ENCODE measurements around the gene COG4.
"Not testable (repeated sequence)": the region's sequence is repeated elsewhere in the genome, so short reads cannot be mapped to it uniquely, and the experiment has no call there.

The COG4 gene

DNA sequence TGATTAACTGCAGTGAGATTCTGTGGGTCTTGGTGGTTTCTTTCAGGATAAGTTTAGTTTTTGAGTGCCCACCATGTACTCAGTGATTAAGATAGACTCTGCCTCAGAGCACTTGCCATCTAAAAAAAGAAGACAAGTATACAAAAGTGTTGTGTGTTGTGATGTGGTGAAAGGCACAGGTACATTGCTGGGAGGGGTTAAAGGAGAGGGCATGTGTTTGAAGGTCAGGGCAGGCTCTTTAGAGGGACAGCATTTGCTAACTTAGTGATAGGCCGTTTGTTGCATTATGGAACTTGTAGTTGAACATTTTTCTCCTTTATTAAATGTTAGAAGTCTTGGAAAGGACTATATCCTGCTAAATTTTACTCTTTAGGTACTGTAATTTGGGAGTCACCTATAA, 26.7 kb upstream of the COG4 start:
- no peaks in the 10 kb centered on the region for H3K9me3 Mint-ChIP-seq
- peaks cover 19% of the 10 kb centered on the region for H3K4me1 Mint-ChIP-seq (ENCODE audit: low read depth)
- no peak overlapping the region for H3K4me3 Mint-ChIP-seq
- no peaks in the 10 kb centered on the region for H3K27me3 Mint-ChIP-seq (ENCODE audit: low read depth)
- H3K27ac Mint-ChIP-seq: no peak overlapping the region
- H3K36me3 Mint-ChIP-seq (ENCODE audit: low read depth): peaks cover 57% of the 10 kb centered on the region

DNA sequence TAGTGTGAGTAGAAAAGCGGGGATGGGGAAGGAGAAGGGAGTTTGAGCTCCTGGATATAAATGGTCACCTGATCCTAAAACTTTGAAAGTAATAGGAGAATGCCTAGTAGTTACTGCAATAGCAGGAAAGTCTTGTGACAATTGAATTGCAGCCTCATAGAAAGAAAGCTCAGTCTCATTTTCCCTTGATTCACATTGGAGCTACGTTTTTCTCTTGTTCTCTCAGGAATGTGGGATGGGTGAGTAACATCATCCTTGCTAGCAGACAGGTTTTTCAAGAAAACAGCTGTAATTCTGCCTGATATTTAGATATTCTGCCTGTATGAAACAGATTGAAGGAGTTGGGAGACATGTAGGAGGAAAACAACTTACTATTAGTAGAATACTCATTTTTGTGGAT, 25.6 kb upstream of the COG4 start:
- Mint-ChIP-seq H3K4me3 (no peak overlapping the region), H3K27ac (no peak overlapping the region), H3K4me1 (ENCODE audit: low read depth) (peaks cover 21% of the 10 kb centered on the region), H3K9me3 (no peaks in the 10 kb centered on the region), H3K36me3 (ENCODE audit: low read depth) (peaks cover 56% of the 10 kb centered on the region), H3K27me3 (ENCODE audit: low read depth) (no peaks in the 10 kb centered on the region)

DNA sequence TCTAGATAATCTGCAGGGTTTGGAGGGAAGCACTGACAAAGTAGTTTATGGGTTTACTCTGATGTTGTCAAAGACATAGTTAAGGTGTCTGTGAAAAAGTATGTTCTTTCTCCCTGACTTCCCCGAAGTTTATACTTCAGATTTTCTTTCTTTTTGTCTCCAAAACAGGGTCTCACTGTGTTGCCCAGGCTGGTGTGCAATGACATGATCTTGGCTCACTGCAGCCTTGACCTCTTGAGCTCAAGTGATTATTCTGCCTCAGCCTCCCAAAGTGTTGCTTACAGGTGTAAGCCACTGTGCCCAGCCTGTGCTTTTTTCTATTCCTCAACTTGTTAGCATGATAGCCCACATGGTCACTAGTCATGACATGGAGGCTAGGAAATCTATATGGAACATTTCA, 21.2 kb upstream of the COG4 start:
- no peaks in the 10 kb centered on the region for H3K9me3 Mint-ChIP-seq
- H3K27me3 Mint-ChIP-seq (ENCODE audit: low read depth): no peaks in the 10 kb centered on the region
- peaks cover 58% of the 10 kb centered on the region for H3K36me3 Mint-ChIP-seq (ENCODE audit: low read depth)
- peaks cover 12% of the 10 kb centered on the region for H3K4me1 Mint-ChIP-seq (ENCODE audit: low read depth)
- H3K27ac Mint-ChIP-seq: no peak overlapping the region
- no peak overlapping the region for H3K4me3 Mint-ChIP-seq

DNA sequence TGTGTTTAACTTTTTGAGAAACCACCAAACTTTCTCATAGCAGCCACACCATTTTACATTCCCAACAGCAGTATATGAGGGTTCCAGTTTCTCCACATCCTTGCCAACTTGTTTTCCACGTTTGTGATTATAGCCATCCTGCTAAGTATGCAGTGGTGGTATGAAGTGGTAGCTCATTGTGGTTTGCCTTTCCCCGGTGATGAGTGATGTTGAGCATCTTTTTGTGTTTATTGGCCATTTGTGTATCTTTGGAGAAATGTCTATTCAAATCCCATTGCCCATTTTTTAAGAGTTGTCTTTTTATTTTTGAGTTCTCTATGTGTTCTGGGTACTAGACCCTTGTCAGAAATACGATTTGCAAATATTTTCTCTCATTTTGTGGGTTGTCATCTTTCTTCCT, 17.6 kb upstream of the COG4 start:
- Mint-ChIP-seq H3K4me1 (ENCODE audit: low read depth) (peaks cover 14% of the 10 kb centered on the region), H3K27ac (no peak overlapping the region), H3K4me3 (no peak overlapping the region), H3K9me3 (no peaks in the 10 kb centered on the region), H3K36me3 (ENCODE audit: low read depth) (peaks cover 64% of the 10 kb centered on the region), H3K27me3 (ENCODE audit: low read depth) (no peaks in the 10 kb centered on the region)

DNA sequence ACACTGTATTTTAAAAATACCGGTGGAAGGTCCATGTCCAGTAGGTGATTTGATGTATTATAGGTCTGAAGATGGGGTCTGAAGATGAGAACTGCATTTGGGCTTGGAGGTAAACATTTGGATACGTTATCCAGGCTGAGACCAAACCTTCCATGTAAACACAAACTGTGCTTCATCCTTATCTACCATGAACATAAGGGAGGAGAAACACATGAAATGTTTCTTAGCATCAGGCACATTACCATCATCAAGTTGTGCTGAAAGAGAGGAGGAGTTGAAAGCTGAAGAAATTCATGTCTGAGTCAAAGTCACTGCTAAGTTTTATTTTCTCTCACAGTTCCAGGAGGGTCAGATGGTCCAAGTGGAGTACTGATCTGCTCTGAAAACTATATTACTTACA, 11.6 kb upstream of the COG4 start:
- Mint-ChIP-seq H3K9me3 (no peaks in the 10 kb centered on the region), H3K36me3 (ENCODE audit: low read depth) (peaks cover 67% of the 10 kb centered on the region), H3K4me1 (ENCODE audit: low read depth) (peaks cover 24% of the 10 kb centered on the region), H3K27me3 (ENCODE audit: low read depth) (no peaks in the 10 kb centered on the region), H3K4me3 (no peak overlapping the region), H3K27ac (no peak overlapping the region)

DNA sequence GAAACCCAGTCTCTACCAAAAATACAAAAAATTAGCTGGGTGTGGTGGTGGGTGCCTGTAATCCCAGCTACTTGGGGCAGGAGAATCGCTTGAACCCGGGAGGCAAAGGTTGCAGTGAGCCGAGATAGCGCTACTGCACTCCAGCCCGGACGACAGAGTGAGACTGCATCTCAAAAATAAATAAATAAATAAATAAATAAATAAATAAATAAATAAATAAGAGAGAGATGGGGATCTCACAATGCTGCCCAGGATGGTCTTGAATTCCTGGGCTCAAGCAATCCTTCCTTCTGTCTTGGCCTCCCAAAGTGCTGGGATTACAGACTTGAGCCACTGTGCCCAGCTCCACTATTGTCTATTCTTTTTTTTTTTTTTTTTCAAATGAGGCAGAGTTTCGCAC, 6.6 kb upstream of the COG4 start:
- not testable (repeated sequence) for H3K4me3 Mint-ChIP-seq; H3K27ac Mint-ChIP-seq; H3K9me3 Mint-ChIP-seq; H3K27me3 Mint-ChIP-seq (ENCODE audit: low read depth)
- Mint-ChIP-seq H3K36me3 (ENCODE audit: low read depth) (peaks cover 65% of the 10 kb centered on the region), H3K4me1 (ENCODE audit: low read depth) (peaks cover 40% of the 10 kb centered on the region)

DNA sequence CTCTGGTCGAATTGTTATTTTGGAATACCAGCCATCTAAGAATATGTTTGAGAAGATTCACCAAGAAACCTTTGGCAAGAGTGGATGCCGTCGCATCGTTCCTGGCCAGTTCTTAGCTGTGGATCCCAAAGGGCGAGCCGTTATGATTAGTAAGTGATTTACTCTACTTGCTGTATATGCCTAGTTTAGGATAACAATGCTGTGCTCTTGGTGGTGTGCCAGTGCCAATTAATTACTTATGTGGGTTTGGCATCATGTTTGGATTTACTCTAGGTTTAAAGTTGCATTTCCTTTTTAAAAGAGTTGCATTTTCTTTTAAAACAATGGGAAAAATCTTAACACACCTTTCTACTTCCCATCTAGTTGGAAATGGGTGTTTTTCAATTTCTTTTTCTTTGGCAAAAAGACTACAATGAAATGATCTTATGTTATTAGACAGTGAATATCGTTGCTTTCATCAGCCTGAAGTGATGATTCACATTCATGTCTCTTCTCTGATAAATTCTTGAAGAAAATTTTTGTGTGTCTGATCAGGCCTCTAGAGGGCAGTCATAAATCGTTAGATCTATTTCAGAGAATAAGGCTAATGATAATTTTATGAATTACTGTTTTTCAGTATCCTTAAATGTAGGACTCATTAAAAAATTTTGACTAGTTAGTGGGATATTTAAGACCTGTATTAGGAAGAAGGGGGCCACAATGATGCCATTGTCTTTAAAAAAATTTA, 5.9 kb upstream of the COG4 start:
- peaks cover 38% of the 10 kb centered on the region for H3K4me1 Mint-ChIP-seq (ENCODE audit: low read depth)
- peaks cover 61% of the 10 kb centered on the region for H3K36me3 Mint-ChIP-seq (ENCODE audit: low read depth)
- H3K27me3 Mint-ChIP-seq (ENCODE audit: low read depth): no peaks in the 10 kb centered on the region
- peak overlapping the region; percentile 15 for H3K4me3 Mint-ChIP-seq
- no peaks in the 10 kb centered on the region for H3K9me3 Mint-ChIP-seq
- peak overlapping the region; percentile 26 for H3K27ac Mint-ChIP-seq

DNA sequence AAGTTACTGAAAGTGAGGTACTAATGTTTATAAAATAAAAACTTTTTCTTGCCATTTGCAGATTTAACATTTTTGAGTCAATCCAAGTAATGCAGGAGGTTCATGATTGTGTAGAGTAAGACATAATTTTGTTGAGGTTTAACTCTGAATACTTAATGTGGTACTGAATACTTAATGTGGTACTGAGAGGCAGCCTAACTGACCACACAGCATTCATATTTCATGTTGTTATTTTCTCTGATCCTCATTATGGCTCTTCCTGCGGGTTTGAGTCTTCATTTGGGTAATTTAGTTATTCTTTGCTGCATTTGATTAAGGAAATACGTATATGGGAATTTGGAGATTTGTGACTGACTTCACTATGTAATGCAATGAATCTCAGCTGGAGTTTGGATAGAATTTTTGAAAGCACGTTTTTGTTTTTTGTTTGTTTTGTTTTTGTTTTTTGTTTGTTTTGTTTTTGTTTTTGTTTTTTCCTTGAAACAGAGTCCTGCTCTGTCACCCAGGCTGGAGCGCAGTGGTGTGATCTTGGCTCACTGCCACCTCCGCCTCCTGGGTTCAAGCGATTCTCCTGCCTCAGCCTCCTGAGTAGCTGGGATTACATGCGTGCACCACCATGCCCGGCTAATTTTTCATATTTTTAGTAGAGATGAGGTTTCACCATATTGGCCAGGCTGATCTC, 4.1 kb upstream of the COG4 start:
- Mint-ChIP-seq H3K9me3 (no peaks in the 10 kb centered on the region), H3K4me3 (peak overlapping the region; percentile 75), H3K27me3 (ENCODE audit: low read depth) (no peaks in the 10 kb centered on the region), H3K27ac (peak overlapping the region; percentile 12), H3K36me3 (ENCODE audit: low read depth) (peaks cover 57% of the 10 kb centered on the region), H3K4me1 (ENCODE audit: low read depth) (peaks cover 33% of the 10 kb centered on the region)

DNA sequence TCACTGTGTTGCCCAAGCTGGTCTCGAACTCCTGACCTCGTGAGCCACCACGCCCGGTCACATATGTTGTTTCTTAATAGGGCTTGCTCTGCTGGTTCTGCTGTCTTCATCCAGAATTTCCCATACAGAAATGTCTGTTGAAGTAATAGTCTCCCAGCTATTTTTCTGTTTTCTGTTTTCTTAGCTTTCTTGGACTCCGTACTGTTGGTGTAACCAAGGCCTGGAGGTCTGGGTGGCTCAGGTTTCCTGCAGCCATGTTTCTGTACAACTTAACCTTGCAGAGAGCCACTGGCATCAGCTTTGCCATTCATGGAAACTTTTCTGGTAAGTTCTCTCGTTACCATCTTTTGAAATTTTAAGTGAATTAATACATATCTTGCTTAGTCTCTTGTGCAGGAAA, 3.0 kb upstream of the COG4 start:
- Mint-ChIP-seq H3K27ac (peak overlapping the region; percentile 12), H3K4me1 (ENCODE audit: low read depth) (peaks cover 39% of the 10 kb centered on the region), H3K4me3 (peak overlapping the region; percentile 75), H3K36me3 (ENCODE audit: low read depth) (peaks cover 51% of the 10 kb centered on the region), H3K27me3 (ENCODE audit: low read depth) (no peaks in the 10 kb centered on the region), H3K9me3 (no peaks in the 10 kb centered on the region)

DNA sequence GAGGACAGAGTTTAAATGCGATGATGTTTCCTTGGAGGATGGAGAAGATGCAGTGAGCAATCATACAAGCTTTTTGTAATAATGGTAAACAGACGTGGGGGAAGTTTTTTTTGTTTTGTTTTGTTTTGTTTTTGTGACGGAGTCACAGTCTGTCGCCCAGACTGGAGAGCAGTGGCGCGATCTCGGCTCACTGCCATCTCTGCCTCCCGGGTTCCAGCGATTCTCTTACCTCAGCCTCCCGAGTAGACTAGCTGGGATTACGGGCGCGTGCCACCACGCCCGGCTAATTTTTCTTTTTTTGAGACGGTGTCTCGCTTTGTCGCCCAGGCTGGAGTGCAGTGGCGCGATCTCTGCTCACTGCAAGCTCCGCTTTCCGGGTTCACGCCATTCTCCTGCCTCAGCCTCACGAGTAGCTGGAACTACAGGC, 1.1 kb upstream of the COG4 start:
- not testable (repeated sequence) for H3K9me3 Mint-ChIP-seq; H3K27me3 Mint-ChIP-seq (ENCODE audit: low read depth)
- peaks cover 45% of the 10 kb centered on the region for H3K36me3 Mint-ChIP-seq (ENCODE audit: low read depth)
- peak overlapping the region; percentile 96 for H3K4me3 Mint-ChIP-seq
- H3K27ac Mint-ChIP-seq: peak overlapping the region; percentile 98
- peaks cover 48% of the 10 kb centered on the region for H3K4me1 Mint-ChIP-seq (ENCODE audit: low read depth)

DNA sequence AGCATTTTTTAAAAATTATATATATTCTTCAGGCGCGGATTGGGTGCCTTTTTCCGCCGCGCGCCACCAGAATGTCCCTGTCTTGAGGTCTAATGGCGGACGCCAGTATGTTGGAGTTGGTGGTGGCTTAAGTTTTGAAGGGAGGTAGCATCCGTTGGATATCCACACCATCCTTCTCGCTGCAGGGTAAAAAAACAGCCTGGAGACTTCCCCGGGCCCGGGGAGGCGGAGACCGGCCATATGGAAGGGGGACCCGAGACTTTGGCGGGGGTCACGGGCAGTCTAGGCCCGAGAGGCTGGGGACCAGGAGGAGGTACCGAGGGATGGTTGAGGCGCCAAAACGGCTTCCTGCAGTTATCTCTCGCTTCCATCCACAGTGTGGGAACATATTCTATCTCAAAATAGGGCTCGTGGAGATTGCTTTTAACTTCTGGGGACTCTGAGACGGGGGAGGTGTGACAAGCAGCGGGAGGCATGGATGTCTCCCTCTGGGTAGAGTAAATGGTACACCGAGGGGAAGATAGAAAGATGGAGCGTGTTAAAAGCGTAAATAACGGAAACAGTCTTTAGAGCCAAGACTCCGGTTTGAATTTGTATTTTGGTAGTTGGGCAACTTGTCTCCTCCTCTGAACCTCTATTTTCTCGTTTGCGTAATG, 517 bp upstream of the COG4 start, which contains the start of gene SF3B3:
SF3B3 (plus strand) TSS at position 74 of the 656 bp plus-strand sequence. CDS start 2,841 bp downstream, outside the sequence.
- Mint-ChIP-seq H3K27ac (peak within 1 kb of the TSS; percentile 98), H3K36me3 (ENCODE audit: low read depth) (peaks cover 40% of the 10 kb centered on the region), H3K4me3 (peak within 1 kb of the TSS; percentile 96), H3K4me1 (ENCODE audit: low read depth) (peaks cover 44% of the 10 kb centered on the region), H3K9me3 (no peaks in the 10 kb centered on the region), H3K27me3 (ENCODE audit: low read depth) (no peaks in the 10 kb centered on the region)

DNA sequence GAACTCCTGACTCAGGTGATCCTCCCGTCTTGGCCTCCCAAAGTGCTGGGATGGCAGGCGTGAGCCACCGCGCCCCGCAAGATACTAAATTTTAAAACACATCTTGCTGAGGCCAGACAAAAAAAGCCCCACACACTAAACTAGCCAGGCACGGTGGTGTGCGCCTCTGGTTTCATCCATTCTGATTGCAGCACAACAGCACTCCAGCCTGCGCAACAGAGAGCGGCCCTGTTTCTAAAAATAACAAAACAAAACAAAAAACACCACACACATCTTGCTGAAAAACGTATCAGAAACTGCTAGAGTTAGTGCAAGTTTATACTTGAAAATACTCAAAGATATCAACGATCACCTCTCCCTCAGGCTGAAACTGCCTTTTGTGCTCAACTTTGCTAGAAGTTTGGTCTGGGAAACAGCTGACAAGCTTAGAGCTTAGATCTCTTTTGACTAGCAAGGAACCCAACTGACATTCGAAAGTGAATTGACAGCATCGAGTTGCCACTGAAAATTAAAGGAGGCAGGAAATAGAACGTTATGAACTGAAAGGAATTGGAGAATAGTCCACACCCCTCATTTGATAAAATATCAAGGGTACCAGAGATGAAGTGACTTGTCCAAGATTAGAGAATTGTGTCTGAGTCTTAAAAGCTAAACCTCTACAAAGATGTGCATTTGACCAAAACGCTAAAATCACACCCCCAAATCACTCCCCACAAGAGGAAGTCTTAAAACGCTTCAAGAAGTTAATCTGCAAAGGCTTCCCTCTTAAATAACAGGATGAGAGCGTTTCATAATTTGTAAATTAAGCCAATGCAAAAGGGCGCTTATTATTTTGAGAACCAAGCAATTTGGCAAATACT, 908 bp downstream of the COG4 start:
- Mint-ChIP-seq H3K27me3 (ENCODE audit: low read depth) (no peaks in the 10 kb centered on the region), H3K36me3 (ENCODE audit: low read depth) (peaks cover 39% of the 10 kb centered on the region), H3K4me3 (peak overlapping the region; percentile 96), H3K4me1 (ENCODE audit: low read depth) (peaks cover 37% of the 10 kb centered on the region), H3K27ac (peak overlapping the region; percentile 98), H3K9me3 (no peaks in the 10 kb centered on the region)

DNA sequence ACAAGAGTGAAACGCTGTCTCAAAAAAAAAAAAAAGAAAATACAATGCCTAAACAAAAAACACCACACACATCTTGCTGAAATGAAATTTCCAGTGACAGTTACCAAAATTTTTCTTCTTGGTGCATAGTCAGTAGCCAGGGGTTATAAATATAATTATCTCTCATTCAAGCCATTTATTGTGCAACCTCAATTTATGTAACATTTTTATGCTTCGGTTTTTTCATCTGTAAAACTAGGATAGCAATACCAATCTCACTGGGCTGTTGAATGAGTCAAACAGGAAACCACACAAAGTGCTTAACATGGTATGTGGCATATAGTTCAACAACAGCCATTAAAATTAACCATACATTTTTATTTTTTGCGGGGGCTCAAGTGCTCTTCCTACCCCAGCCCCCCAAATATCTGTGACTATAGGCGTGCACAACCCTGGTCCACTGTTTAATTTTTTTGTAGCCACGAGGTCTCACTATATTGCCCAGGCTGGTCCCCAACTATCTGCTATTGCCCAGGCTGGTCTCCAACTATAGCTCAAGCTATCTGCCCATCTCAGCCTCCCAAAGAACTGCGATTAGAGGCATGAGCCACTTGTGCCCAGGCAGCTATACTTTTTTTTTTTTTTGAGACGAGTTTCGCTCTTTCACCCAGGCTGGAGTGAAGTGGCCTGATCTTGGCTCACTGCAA, 2.6 kb downstream of the COG4 start:
- Mint-ChIP-seq H3K4me1 (ENCODE audit: low read depth) (peaks cover 25% of the 10 kb centered on the region), H3K4me3 (peak overlapping the region; percentile 66)

DNA sequence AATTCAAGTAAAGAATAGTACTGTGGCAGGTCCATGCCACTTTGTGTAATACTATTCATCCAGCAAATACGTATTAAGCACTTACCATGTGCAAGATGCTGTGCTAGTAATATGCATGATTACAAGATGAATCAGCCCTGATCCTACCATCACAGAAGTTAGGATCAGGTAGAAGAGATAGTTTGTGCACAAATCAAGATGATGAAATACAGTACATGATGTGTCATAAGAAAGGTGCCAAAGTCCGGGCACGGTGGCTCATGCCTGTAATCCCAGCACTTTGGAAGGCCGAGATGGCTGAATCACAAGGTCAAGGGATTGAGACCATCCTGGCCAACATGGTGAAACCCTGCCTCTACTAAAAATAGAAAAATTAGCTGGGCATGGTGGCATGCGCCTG, 10.9 kb downstream of the COG4 start:
- H3K9me3 Mint-ChIP-seq: no peaks in the 10 kb centered on the region
- peaks cover 34% of the 10 kb centered on the region for H3K36me3 Mint-ChIP-seq (ENCODE audit: low read depth)

More for the DNA sequence above, 2.6 kb downstream of the COG4 start:
- Mint-ChIP-seq H3K27ac (peak overlapping the region; percentile 82), H3K27me3 (ENCODE audit: low read depth) (no peaks in the 10 kb centered on the region), H3K36me3 (ENCODE audit: low read depth) (peaks cover 31% of the 10 kb centered on the region), H3K9me3 (no peaks in the 10 kb centered on the region)

More for the DNA sequence above, 10.9 kb downstream of the COG4 start:
- Mint-ChIP-seq H3K4me3 (no peak overlapping the region), H3K27me3 (ENCODE audit: low read depth) (no peaks in the 10 kb centered on the region), H3K4me1 (ENCODE audit: low read depth) (peaks cover 9% of the 10 kb centered on the region), H3K27ac (no peak overlapping the region)
